CD4-positive, alpha-beta T cell treated with Interleukin-2 at 100 ng/mL for 4 hours (primary cell): Measurements from ENCODE around the gene MANEA.

ENCODE experiments used
- DNase-seq: peaks from one replicate; pipeline ENCODE4 v3.0.0-alpha.2; 2020; ENCODE audit warnings: low spot score

The MANEA gene

DNA sequence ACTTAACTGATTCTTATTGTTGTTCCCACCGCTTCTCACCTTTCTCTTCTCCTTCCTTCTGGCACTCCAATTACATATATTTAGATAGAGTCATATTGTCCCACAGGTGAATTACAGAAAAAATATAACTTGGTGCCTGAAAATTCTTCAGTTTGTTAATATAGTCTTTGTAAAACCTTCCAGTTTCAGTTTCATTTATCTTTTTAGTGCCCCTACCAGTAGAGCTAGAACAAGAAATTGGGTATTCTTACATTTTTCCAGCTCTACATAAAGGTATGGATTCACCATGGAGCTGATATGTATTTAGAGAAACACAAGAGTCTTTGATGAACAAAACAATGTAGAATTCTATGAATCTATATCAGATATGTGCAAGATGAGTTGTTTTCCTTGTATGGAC is 10.7 kb downstream of the MANEA start:
- DNase-seq: no peak

- DNase-seq: no peak
Observed at GRCh38 chr6:95589067-95589466, 11.7 kb downstream of the MANEA start.

DNA sequence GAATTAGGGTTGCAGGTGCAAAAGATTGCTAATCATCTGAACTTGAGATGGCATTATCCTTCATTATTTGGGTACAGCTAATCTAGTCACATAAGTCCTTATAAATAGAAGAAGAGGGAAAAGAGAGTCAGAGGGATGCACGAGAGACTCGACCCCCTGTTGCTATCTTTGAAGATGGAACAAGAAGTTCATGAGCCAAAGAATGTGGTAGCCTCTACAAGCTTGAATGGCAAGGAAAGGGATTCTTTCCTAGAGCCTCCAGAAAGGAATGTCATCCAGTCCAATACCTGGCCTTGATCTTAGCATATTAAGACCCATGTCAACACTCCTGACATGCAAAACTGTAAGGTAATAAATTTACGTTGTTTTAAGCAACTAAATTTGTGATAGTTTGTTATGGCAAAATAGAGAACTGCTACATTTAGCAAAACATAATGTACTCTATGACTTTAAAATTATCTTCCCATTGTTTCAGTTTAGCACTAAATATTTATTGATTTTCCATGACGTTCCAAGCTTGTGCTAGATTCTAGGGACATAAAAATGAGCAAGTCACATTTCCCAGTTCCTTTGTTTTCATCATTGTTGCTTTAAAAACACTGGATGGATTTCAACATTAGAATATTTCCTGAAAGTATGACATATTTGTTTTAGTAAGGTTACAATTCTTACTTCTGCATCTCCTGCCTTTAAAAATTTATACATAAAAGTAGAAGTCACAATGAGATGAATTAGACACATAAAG is 12.7 kb downstream of the MANEA start:
- DNase-seq: no peak

DNA sequence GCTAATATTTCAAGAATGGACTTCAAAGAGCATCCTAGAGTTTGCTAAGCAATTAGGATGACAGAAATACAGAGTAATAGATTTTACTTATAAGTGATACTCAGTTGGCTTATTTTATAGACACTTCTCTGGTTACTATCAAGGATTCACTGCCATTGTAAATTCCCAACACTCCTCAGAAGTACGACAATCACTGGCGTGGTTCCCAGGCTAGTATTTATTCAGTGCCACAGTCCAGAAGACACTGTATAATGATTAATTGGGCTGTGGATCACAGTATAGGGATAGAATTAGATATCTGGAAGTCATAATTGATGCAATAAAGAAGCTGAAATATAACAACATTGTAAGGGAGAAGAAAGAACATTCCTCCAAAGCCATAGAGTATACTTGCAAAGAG is 15.7 kb downstream of the MANEA start:
- no peak for DNase-seq

DNA sequence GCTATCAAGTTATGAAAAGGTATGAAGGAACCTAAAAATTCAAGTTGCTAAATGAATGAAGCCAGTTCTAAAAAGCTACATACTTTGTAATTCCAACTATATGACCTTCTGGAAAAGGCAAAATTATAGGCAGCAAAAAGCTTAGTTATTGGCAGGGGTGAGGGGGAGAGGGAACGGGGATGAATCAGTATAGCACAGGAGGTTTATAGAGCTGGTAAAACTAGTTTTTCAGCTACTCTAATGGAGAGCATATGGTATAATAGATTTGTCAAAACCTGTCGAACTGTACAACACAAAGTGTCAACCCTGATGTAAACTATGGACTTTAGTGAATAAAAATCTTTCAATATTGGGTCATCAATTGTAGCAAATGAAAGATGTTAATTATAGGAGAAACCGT is 18.7 kb downstream of the MANEA start:
- no peak for DNase-seq

DNA sequence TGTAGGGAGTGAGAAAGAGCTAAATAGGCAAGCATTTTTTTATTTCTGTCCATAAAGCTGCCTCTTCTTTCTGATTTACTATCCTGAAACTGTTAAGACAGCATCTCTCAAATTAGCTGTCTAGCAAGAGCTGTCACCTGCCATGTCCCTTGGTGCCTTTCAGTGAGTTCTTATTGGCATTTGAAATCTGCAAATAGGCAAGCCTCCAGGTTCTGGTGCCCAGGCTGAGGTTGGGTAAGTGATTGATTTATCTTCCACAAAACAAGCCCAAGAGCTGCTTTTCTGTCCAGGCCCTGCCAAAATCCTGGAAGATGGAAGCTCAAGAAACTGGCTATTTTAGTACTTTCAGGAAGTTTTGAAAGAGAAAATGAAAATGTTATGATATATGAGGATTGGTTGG is 22.4 kb downstream of the MANEA start:
- no peak for DNase-seq

- no peak for DNase-seq
Observed at GRCh38 chr6:95601133-95601532, 23.8 kb downstream of the MANEA start.

GRCh38 chr6:95614094-95614493 is 36.8 kb downstream of the MANEA start:
- DNase-seq: no peak

GRCh38 chr6:95629551-95629950 is 52.2 kb downstream of the MANEA start:
- DNase-seq: no peak

DNA sequence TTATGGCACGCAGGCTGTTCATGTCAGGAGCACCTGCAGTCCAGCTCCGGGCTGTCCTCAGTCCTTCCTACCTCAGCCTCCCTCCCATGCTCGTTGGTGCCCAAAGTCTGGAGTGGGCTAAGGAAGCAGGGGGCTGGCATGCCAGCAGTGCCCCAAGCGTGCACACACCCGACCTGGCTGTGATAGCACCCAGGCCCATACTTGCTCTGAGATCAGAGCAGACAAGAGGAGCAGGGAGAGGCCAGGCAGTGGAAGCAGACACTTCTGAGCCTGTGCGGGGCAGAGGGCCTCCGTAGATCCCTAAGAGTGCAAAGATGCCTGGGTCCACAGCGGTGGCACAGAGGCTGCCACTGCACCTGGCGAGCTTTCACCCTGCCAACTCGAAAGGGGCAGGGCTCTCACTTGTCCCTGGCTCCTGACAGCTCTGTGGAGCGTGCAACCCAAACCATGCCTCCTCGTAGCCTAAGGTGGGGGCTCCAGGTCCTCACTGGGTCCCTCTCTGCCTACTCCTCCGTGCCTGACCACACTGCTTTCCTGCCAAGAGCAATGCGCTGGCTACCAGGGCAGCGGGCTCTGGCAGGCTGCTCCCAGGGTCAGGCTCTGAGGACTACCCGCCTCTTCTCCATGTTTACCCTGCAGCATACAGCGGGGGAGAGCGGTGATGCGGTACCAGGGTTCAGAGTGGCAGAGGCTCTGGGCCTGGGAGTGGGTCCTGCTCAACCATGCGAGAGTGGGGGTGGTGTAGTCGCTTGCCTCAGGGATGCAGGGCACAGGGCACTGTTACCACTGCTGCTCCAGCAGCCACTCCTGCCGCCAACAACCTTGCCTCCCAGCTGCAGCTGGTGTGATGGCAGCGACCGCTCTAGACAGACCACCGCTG is 59.5 kb downstream of the MANEA start:
- no peak for DNase-seq

GRCh38 chr6:95648636-95649035 is 71.3 kb downstream of the MANEA start:
- no peak for DNase-seq

- DNase-seq: no peak
Observed at GRCh38 chr6:95649451-95649850, 72.1 kb downstream of the MANEA start.

GRCh38 chr6:95654176-95654575 is 76.8 kb downstream of the MANEA start:
- no peak for DNase-seq

DNA sequence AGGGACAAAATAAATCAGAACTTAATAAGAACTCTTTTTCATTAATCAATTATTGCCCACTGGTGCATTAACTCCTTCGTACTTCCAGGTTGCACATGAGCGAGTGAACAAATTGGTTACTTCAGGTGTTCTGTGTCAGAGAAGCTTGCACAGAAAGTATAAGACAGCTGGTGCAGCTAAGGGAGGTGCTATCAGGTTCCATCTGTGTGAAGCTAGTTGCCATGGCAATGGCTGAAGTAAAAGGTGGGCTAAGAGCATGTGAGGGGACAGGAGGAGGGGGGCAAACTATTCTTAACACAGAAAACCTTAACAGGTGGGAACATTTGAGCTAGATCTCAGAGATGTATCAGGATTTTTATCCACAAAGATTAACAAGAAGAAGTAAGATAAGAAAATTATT is 81.6 kb downstream of the MANEA start:
- DNase-seq: no peak
